Memory B cell (primary cell): ENCODE results near the gene NT5C2.
"Not testable (repeated sequence)": the region's sequence is repeated elsewhere in the genome, so short reads cannot be mapped to it uniquely, and the experiment has no call there.

ENCODE experiments used
- ATAC-seq: fragments of 150-1000 bp; cut with Tn5 transposase; 2 replicates; pipeline ENCODE4 v1.10.0; 2021; ENCODE audit warnings: low read depth, mild to moderate bottlenecking, moderate library complexity
- DNase-seq, 2 donors: peaks; one replicate each; pipeline ENCODE4 v3.0.0; 2022; ENCODE audit warnings: low spot score in 2 of 2
- H3K27ac Mint-ChIP-seq: one replicate; pipeline ENCODE4 v1.8.0; 2022; ENCODE audit warnings: mild to moderate bottlenecking, moderate library complexity, mixed read lengths
- H3K27me3 Mint-ChIP-seq: one replicate; pipeline ENCODE4 v1.8.0; 2022; ENCODE audit warnings: mixed read lengths
- H3K36me3 Mint-ChIP-seq: one replicate; pipeline ENCODE4 v1.8.0; 2022; ENCODE audit warnings: mild to moderate bottlenecking, mixed read lengths
- H3K4me1 Mint-ChIP-seq: one replicate; pipeline ENCODE4 v1.8.0; 2022; ENCODE audit warnings: mixed read lengths
- H3K4me3 Mint-ChIP-seq: one replicate; pipeline ENCODE4 v1.8.0; 2022; ENCODE audit warnings: mild to moderate bottlenecking, moderate library complexity, mixed read lengths
- H3K9me3 Mint-ChIP-seq: one replicate; pipeline ENCODE4 v1.8.0; 2022; ENCODE audit warnings: mixed read lengths

Gene NT5C2

GRCh38 chr10:103167554-103167953, 25.5 kb downstream of the NT5C2 start:
- not testable (repeated sequence) for H3K27me3 Mint-ChIP-seq, H3K4me1 Mint-ChIP-seq, H3K27ac Mint-ChIP-seq, H3K4me3 Mint-ChIP-seq, H3K9me3 Mint-ChIP-seq, DNase-seq, ATAC-seq
- H3K36me3 Mint-ChIP-seq, result peaks cover 16% of the 10 kb centered on the region

- peaks cover 21% of the 10 kb centered on the region for H3K36me3 Mint-ChIP-seq
- no peak for ATAC-seq
- no peak overlapping the region for H3K27ac Mint-ChIP-seq
- peaks cover 1% of the 10 kb centered on the region for H3K9me3 Mint-ChIP-seq
- no peaks in the 10 kb centered on the region for H3K4me1 Mint-ChIP-seq
- no peak overlapping the region for H3K4me3 Mint-ChIP-seq
- no peaks in the 10 kb centered on the region for H3K27me3 Mint-ChIP-seq
- DNase-seq, result no peak
Measured at GRCh38 chr10:103166523-103166922, 26.5 kb downstream of the NT5C2 start.

- not testable (repeated sequence) for ATAC-seq, H3K9me3 Mint-ChIP-seq, H3K4me3 Mint-ChIP-seq, H3K4me1 Mint-ChIP-seq, DNase-seq, H3K27me3 Mint-ChIP-seq, H3K27ac Mint-ChIP-seq
- peaks cover 26% of the 10 kb centered on the region for H3K36me3 Mint-ChIP-seq
Measured at GRCh38 chr10:103163766-103164403, 29.2 kb downstream of the NT5C2 start.

GRCh38 chr10:103157246-103157645, 35.8 kb downstream of the NT5C2 start:
- DNase-seq, result no peak
- H3K36me3 Mint-ChIP-seq, result peaks cover 25% of the 10 kb centered on the region
- peaks cover 3% of the 10 kb centered on the region for H3K4me1 Mint-ChIP-seq
- H3K27ac Mint-ChIP-seq, result no peak overlapping the region
- H3K9me3 Mint-ChIP-seq, result peaks cover 2% of the 10 kb centered on the region
- H3K27me3 Mint-ChIP-seq, result no peaks in the 10 kb centered on the region
- no peak for ATAC-seq
- no peak overlapping the region for H3K4me3 Mint-ChIP-seq

GRCh38 chr10:103155471-103156085, 37.5 kb downstream of the NT5C2 start:
- Mint-ChIP-seq H3K4me3 (no peak overlapping the region), H3K4me1 (peaks cover 6% of the 10 kb centered on the region), H3K27ac (no peak overlapping the region), H3K9me3 (peaks cover 2% of the 10 kb centered on the region), H3K36me3 (peaks cover 22% of the 10 kb centered on the region), H3K27me3 (no peaks in the 10 kb centered on the region)
- ATAC-seq (no peak), DNase-seq (no peak)

- no peak overlapping the region for H3K4me3 Mint-ChIP-seq
- no peak overlapping the region for H3K27ac Mint-ChIP-seq
- DNase-seq, result no peak
- H3K36me3 Mint-ChIP-seq, result peaks cover 25% of the 10 kb centered on the region
- peaks cover 6% of the 10 kb centered on the region for H3K4me1 Mint-ChIP-seq
- peaks cover 2% of the 10 kb centered on the region for H3K9me3 Mint-ChIP-seq
- ATAC-seq, result no peak
- H3K27me3 Mint-ChIP-seq, result no peaks in the 10 kb centered on the region
Measured at GRCh38 chr10:103154521-103155299, 38.4 kb downstream of the NT5C2 start.

GRCh38 chr10:103153302-103154197, 39.5 kb downstream of the NT5C2 start:
- no peak for ATAC-seq
- DNase-seq, result no peak
- peaks cover 20% of the 10 kb centered on the region for H3K36me3 Mint-ChIP-seq

GRCh38 chr10:103149991-103150622, 43.0 kb downstream of the NT5C2 start:
- H3K27ac Mint-ChIP-seq, result no peak overlapping the region
- H3K36me3 Mint-ChIP-seq, result peaks cover 18% of the 10 kb centered on the region
- H3K4me3 Mint-ChIP-seq, result no peak overlapping the region
- DNase-seq (no peak), ATAC-seq (no peak)
- peaks cover 5% of the 10 kb centered on the region for H3K4me1 Mint-ChIP-seq
- H3K27me3 Mint-ChIP-seq, result no peaks in the 10 kb centered on the region
- H3K9me3 Mint-ChIP-seq, result no peaks in the 10 kb centered on the region

More at GRCh38 chr10:103153302-103154197, 39.5 kb downstream of the NT5C2 start:
- Mint-ChIP-seq H3K4me3 (no peak overlapping the region), H3K27me3 (no peaks in the 10 kb centered on the region), H3K9me3 (no peaks in the 10 kb centered on the region), H3K4me1 (peaks cover 6% of the 10 kb centered on the region), H3K27ac (no peak overlapping the region)

- Mint-ChIP-seq H3K36me3 (peaks cover 21% of the 10 kb centered on the region), H3K4me1 (peaks cover 7% of the 10 kb centered on the region), H3K27me3 (no peaks in the 10 kb centered on the region), H3K9me3 (no peaks in the 10 kb centered on the region), H3K4me3 (no peak overlapping the region), H3K27ac (no peak overlapping the region)
- no peak for ATAC-seq
- DNase-seq, result no peak
Measured at GRCh38 chr10:103147645-103148044, 45.4 kb downstream of the NT5C2 start.

- ATAC-seq, result no peak
- DNase-seq, result no peak
Measured at GRCh38 chr10:103145860-103146466, 47.1 kb downstream of the NT5C2 start.

GRCh38 chr10:103145046-103145445, 48.0 kb downstream of the NT5C2 start:
- ATAC-seq (no peak), DNase-seq (no peak)
- H3K27ac Mint-ChIP-seq, result no peak overlapping the region
- H3K9me3 Mint-ChIP-seq, result no peaks in the 10 kb centered on the region
- peaks cover 5% of the 10 kb centered on the region for H3K4me1 Mint-ChIP-seq
- peaks cover 22% of the 10 kb centered on the region for H3K36me3 Mint-ChIP-seq
- H3K4me3 Mint-ChIP-seq, result no peak overlapping the region
- no peaks in the 10 kb centered on the region for H3K27me3 Mint-ChIP-seq

More at GRCh38 chr10:103145860-103146466, 47.1 kb downstream of the NT5C2 start:
- H3K4me1 Mint-ChIP-seq, result peaks cover 5% of the 10 kb centered on the region
- no peaks in the 10 kb centered on the region for H3K9me3 Mint-ChIP-seq
- no peaks in the 10 kb centered on the region for H3K27me3 Mint-ChIP-seq
- H3K4me3 Mint-ChIP-seq, result no peak overlapping the region
- H3K27ac Mint-ChIP-seq, result no peak overlapping the region
- H3K36me3 Mint-ChIP-seq, result peaks cover 24% of the 10 kb centered on the region

GRCh38 chr10:103144041-103144440, 49.0 kb downstream of the NT5C2 start:
- Mint-ChIP-seq H3K9me3 (no peaks in the 10 kb centered on the region), H3K4me1 (peaks cover 5% of the 10 kb centered on the region), H3K27me3 (no peaks in the 10 kb centered on the region), H3K27ac (no peak overlapping the region), H3K4me3 (no peak overlapping the region), H3K36me3 (peaks cover 25% of the 10 kb centered on the region)
- no peak for DNase-seq
- no peak for ATAC-seq

GRCh38 chr10:103143641-103144040, 49.4 kb downstream of the NT5C2 start:
- not testable (repeated sequence) for ATAC-seq, H3K4me1 Mint-ChIP-seq, H3K27ac Mint-ChIP-seq, H3K4me3 Mint-ChIP-seq, H3K27me3 Mint-ChIP-seq, DNase-seq, H3K9me3 Mint-ChIP-seq
- peaks cover 23% of the 10 kb centered on the region for H3K36me3 Mint-ChIP-seq
